ENCODE results near the gene PRSS56.

Gene PRSS56

DNA sequence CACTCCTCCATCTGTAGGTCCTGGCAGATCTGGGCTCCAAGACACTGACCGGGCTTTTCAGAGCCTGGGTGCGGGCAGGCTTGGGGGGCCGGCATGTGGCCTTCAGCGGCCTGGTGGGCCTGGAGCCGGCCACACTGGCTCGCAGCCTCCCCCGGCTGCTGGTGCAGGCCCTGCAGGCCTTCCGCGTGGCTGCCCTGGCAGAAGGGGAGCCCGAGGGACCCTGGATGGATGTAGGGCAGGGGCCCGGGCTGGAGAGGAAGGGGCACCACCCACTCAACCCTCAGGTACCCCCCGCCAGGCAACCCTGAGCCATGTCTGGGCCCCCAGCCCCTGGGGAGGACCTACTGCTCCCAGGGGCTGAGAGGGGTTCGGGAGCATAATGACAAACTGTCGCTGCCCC is 5.0 kb downstream of the PRSS56 start:
- no peak overlapping the region for H3K4me3 ChIP-seq (replicated peaks; ENCODE audit: low read depth, low read length)
- TF ChIP-seq, protein P1, sequence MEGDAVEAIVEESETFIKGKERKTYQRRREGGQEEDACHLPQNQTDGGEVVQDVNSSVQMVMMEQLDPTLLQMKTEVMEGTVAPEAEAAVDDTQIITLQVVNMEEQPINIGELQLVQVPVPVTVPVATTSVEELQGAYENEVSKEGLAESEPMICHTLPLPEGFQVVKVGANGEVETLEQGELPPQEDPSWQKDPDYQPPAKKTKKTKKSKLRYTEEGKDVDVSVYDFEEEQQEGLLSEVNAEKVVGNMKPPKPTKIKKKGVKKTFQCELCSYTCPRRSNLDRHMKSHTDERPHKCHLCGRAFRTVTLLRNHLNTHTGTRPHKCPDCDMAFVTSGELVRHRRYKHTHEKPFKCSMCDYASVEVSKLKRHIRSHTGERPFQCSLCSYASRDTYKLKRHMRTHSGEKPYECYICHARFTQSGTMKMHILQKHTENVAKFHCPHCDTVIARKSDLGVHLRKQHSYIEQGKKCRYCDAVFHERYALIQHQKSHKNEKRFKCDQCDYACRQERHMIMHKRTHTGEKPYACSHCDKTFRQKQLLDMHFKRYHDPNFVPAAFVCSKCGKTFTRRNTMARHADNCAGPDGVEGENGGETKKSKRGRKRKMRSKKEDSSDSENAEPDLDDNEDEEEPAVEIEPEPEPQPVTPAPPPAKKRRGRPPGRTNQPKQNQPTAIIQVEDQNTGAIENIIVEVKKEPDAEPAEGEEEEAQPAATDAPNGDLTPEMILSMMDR (IDR thresholded peaks at IDR 0.05; ENCODE audit: low read depth, low read length, missing control alignments) = no peak
- no peak for DNase-seq (ENCODE audit: extremely low read depth, low read depth)

DNA sequence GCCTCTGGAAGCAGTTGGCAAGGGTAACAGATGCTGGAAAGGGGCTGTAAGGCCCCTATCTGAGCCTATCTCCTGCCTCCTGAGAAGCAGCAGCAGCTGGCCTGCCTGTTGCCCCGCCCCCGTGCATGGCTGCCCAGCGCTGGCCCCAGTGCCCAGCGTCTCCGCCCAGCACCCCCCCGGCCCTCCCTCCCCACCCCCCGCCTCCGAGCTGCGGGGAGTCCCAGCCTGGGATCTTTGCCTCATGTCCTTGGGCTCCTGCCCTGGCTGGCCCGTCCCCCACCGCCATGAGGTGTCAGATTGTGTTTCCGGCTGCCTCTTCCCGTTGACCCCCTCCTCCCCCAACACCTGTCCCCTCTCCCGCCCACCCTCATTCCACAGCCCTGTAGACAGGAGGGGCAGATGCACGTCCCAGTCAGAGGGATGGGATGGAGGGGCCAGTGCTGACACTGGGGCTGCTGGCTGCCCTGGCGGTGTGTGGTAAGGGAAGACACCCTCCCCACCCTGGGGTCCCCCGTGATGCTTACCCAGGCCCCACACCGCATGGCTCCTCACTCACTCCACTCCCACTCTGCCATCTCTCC is 5.7 kb downstream of the PRSS56 start, which contains the start of gene CHRND:
TSS of gene CHRND (plus strand) at position 370 of the 581 bp plus-strand sequence. CDS start at position 426, 56 bp downstream.
- TF ChIP-seq, protein P1 (IDR thresholded peaks at IDR 0.05; ENCODE audit: low read depth, low read length, missing control alignments) = no peak
- no peak for DNase-seq (ENCODE audit: extremely low read depth, low read depth)
- H3K4me3 ChIP-seq (replicated peaks; ENCODE audit: low read depth, low read length) = no peak within 1 kb of the TSS

DNA sequence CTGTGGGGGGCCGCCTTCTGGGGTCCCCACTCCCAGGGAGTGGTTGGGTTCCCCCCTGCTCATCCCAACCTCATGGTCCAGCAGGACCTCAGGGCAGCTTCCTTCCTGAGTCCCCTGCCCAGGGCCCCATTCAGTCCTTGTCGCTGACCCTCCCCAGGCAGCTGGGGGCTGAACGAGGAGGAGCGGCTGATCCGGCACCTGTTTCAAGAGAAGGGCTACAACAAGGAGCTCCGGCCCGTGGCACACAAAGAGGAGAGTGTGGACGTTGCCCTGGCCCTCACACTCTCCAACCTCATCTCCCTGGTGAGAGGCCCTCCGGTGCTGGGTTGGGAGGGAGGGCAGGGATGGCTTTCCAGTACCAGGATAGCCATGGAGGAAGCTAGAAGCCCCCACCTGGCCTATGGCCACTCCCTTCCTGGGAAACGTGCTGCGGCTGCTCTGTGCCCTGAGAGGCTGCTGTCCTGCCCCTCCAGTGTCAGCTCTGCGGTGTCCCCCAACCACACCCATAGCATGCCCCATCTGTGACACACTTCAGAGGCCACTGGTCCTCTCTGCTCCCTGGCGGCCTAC is 6.3 kb downstream of the PRSS56 start:
- DNase-seq (ENCODE audit: extremely low read depth, low read depth) = no peak
- TF ChIP-seq, protein P1 (IDR thresholded peaks at IDR 0.05; ENCODE audit: low read depth, low read length, missing control alignments) = no peak

DNA sequence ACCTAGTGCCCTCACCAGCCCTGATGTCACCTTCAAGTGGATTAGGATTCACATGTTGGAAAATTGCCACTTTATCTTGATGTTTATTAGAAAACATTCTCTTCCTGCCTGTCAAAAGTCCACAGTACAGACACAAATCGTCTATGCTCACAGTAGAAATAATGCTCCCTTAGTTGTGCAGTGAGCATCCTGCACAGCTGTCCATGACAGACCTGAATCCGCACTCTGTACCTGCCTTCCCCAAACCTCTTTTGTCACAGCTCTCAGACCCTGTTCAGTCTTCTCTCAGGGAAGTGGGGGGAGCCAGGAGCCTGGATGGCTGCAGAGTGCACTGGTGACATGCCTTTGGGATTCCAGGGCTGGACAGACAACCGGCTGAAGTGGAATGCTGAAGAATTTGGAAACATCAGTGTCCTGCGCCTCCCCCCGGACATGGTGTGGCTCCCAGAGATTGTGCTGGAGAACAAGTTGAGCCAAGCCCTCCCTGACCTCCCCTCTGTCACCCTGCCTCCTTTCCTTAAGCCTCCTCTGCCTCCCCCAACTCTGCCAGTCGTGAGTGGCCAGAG is 7.8 kb downstream of the PRSS56 start:
- no peak overlapping the region for H3K4me3 ChIP-seq (replicated peaks; ENCODE audit: low read depth, low read length)
- TF ChIP-seq, protein P1 (IDR thresholded peaks at IDR 0.05; ENCODE audit: low read depth, low read length, missing control alignments) = no peak
- DNase-seq (ENCODE audit: extremely low read depth, low read depth) = no peak

More for the DNA sequence above, 6.3 kb downstream of the PRSS56 start:
- H3K4me3 ChIP-seq (replicated peaks; ENCODE audit: low read depth, low read length) = no peak overlapping the region

DNA sequence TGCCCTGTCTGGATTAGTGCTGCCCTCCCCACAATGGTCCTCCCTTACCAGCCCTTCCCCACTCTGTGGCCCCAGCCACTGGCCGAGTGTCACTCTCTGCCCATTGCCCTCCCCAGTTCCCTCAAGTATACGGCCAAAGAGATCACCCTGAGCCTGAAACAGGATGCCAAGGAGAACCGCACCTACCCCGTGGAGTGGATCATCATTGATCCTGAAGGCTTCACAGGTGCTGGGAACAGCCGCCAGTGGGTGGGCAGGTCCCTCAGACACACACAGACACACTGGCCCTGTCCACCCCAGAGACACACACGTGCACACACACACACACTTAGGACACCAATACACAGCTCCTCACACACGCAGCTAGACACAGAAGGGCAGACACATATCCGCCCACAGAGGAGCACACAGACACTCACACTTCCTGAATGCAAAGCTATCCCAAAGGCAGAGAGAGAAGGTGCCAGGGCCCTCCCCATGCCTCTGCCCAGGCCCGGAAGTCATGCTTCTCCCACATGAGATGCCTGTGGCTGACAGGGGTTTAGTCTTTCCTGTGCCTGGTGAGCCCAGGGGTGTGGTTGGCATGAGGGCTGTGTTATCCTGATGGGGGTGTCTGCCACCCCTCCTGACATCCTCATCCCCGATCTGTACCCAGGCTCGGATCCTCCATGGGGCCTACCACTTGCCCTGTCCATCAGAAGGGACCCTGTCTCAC is 8.7 kb downstream of the PRSS56 start:
- H3K4me3 ChIP-seq (replicated peaks; ENCODE audit: low read depth, low read length) = no peak overlapping the region
- TF ChIP-seq, protein P1 (IDR thresholded peaks at IDR 0.05; ENCODE audit: low read depth, low read length, missing control alignments) = no peak
- no peak for DNase-seq (ENCODE audit: extremely low read depth, low read depth)

DNA sequence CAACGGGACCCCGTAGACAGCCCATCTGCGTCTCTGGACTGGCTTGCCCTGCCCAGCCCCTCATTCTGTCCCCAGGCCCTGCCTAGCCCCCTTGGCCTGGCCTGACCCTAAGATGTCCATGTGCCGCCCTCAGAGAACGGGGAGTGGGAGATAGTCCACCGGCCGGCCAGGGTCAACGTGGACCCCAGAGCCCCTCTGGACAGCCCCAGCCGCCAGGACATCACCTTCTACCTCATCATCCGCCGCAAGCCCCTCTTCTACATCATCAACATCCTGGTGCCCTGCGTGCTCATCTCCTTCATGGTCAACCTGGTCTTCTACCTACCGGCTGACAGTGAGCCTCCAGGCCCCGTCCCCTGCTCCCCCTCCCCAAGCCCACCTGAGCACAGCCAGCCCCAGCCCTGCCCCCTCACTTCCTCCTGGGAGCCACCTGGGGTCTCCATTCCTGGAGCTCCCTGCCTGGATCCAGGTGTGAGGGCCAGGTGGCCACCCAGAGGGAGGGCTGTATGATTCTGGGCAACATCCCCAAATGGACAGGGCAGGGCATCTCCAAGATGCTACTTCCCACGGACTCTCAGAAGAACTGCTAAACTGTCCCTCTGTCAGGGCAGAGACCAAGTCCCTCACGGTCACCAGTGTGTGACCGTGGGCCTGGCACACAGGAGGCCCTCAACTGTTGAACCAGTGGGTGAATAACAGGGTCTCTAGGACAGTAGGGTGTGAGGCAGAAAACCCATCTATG is 9.8 kb downstream of the PRSS56 start:
- DNase-seq (ENCODE audit: extremely low read depth, low read depth) = no peak
- H3K4me3 ChIP-seq (replicated peaks; ENCODE audit: low read depth, low read length) = no peak overlapping the region
- TF ChIP-seq, protein P1 (IDR thresholded peaks at IDR 0.05; ENCODE audit: low read depth, low read length, missing control alignments) = no peak

Data from HFF-Myc (cell line).